K562 (cell line): Measurements from ENCODE around the gene SRSF9. TPM values are rescaled to one million over a fixed set of nuclear protein-coding genes. Genes with fewer than 3 reads are reported as not detected.

Source experiments
- ARID3A ChIP-seq: IDR thresholded peaks from 2 replicates; pipeline ENCODE4 v1.6.1; 2012; ENCODE audit warnings: low read depth, low read length, improper control_type of control experiment, borderline replicate concordance
- ATF4 ChIP-seq: fragments of 450-650 bp; formaldehyde crosslinking; IDR thresholded peaks from 2 replicates; pipeline ENCODE4 v1.4.0; 2022; ENCODE audit warnings: mild to moderate bottlenecking, moderate library complexity
- CEBPZ ChIP-seq: fragments of 150-350 bp; IDR thresholded peaks from 2 replicates; pipeline ENCODE4 v1.6.1; 2014; ENCODE audit warnings: low read depth, mild to moderate bottlenecking, low read length, borderline replicate concordance
- KAT7 ChIP-seq: sonication (generic); formaldehyde crosslinking; IDR thresholded peaks from 2 replicates; pipeline ENCODE4 v1.8.0; 2022; ENCODE audit warnings: missing genetic modification reagents, mild to moderate bottlenecking, borderline replicate concordance
- NEUROD1 ChIP-seq: fragments of 150-350 bp; IDR thresholded peaks from 2 replicates; pipeline ENCODE4 v1.6.1; 2014; ENCODE audit warnings: borderline replicate concordance, low read length, low read depth; ENCODE audit not compliant: partially characterized antibody
- NKRF ChIP-seq: fragments of 450-650 bp; IDR thresholded peaks from 2 replicates; pipeline ENCODE4 v1.6.1; 2016; ENCODE audit warnings: borderline replicate concordance
- RBFOX2 ChIP-seq: fragments of 200-400 bp; formaldehyde crosslinking; IDR thresholded peaks from 2 replicates; pipeline ENCODE4 v1.6.1; 2017; ENCODE audit warnings: low read depth, mild to moderate bottlenecking, low read length, moderate library complexity
- RBM15 ChIP-seq: fragments of 200-400 bp; formaldehyde crosslinking; IDR thresholded peaks from 2 replicates; pipeline ENCODE4 v1.6.1; 2018; ENCODE audit warnings: mild to moderate bottlenecking, low read length, moderate library complexity; ENCODE audit not compliant: insufficient read depth
- RBM39 ChIP-seq: fragments of 200-400 bp; formaldehyde crosslinking; optimal IDR thresholded peaks from 2 replicates; pipeline ENCODE3; 2018; ENCODE audit warnings: low read depth, low read length
- RFX7 ChIP-seq: fragments of 250-450 bp; sonication (Bioruptor Pico); IDR thresholded peaks from 2 replicates; pipeline ENCODE4 v1.5.1; 2021; ENCODE audit warnings: mild to moderate bottlenecking
- TAF15 ChIP-seq: fragments of 200-400 bp; formaldehyde crosslinking; IDR thresholded peaks from 2 replicates; pipeline ENCODE4 v1.6.1; 2017; ENCODE audit warnings: mild to moderate bottlenecking, low read depth, low read length, moderate library complexity
- TSC22D4 ChIP-seq: fragments of 450-650 bp; IDR thresholded peaks from 2 replicates; pipeline ENCODE4 v1.6.1; 2016; ENCODE audit warnings: missing genetic modification characterization, missing biosample characterization, control low read depth
- U2AF1 ChIP-seq: fragments of 200-400 bp; formaldehyde crosslinking; optimal IDR thresholded peaks from 2 replicates; pipeline ENCODE3; 2017; ENCODE audit warnings: mild to moderate bottlenecking, low read depth, low read length, moderate library complexity
- ZBTB26 ChIP-seq: fragments of 450-650 bp; formaldehyde crosslinking; IDR thresholded peaks from 2 replicates; pipeline ENCODE4 v1.4.0; 2022; ENCODE audit warnings: missing genetic modification characterization
- ZNF695 ChIP-seq: fragments of 450-650 bp; formaldehyde crosslinking; IDR thresholded peaks from 2 replicates; pipeline ENCODE4 v1.4.0; 2020; ENCODE audit warnings: mild to moderate bottlenecking, moderate library complexity
- polyA plus RNA-seq, 8 experiments: library from polyadenylated mRNA; depleted of rRNA in 4 of 8; stranded (reverse) in 5 of 8; unstranded in 3 of 8; fragments of >200 nt; fragmentation: Nextera tagmentation in 2 of 8; fragmentation: Illumina TruSeq in 1 of 8; extraction: Ambion mirVana in 2 of 8; extraction: Trizol in 1 of 8; gene quantifications; 2 replicates each; pipeline versions ENCODE4 v1.2.1 to v1.2.3, GENCODE V29; 2011 to 2014; ENCODE audit warnings: inconsistent platforms in 1 of 8, missing spikeins in 1 of 8
- total RNA-seq, 7 experiments: library from RNA; depleted of rRNA in 6 of 7; stranded (reverse); fragments of >200 nt in 6 of 7; fragmentation: Illumina TruSeq in 2 of 7; extraction: Trizol in 2 of 7; gene quantifications; 2 replicates each; pipeline versions ENCODE4 v1.2.1 to v1.2.3, GENCODE V29; 2011 to 2021; ENCODE audit warnings: low replicate concordance in 1 of 7

SRSF9 gene
- total and polyA plus RNA-seq, 9 of the 15 experiments (the other 6 are each of a cell fraction or from before 2014, with no cell fraction given), result 40.3 to 291 (median 230) TPM

GRCh38 chr12:120445911-120446843, 23.4 kb downstream of the SRSF9 start, which contains the start of the genes GATC and TRIAP1 (continued):
- TF ChIP-seq TSC22D4 (tag) (no peak), ZNF695 (CRISPR knock-in tag) (no peak), RBFOX2 (peak; percentile 99), ARID3A (no peak), ZBTB26 (CRISPR knock-in tag) (no peak), NEUROD1 (no peak), RFX7 (CRISPR knock-in tag) (no peak), U2AF1 (peak; percentile 66), TAF15 (no peak), NKRF (peak; percentile 96), ATF4 (no peak), RBM39 (peak; percentile 18), KAT7 (peak; percentile 99), CEBPZ (peak; percentile 34; the same call in 1 of the 2 replicates), RBM15 (no peak)
